K562 (cell line): ENCODE measurements around the gene GPR37L1. TPM values are rescaled to one million over a fixed set of nuclear protein-coding genes. Genes with fewer than 3 reads are reported as not detected.
A peak's percentile ranks its signal among the peaks of the same experiment; 100 is the strongest.

Experiments used
- ETV6 ChIP-seq, 3 experiments: fragments of 150-350 bp in 1 of 3; sonication (generic) in 1 of 3; formaldehyde crosslinking in 1 of 3; IDR thresholded peaks; 2 replicates each; pipeline versions ENCODE4 v1.6.1 to v1.8.0; 2014 to 2022; ENCODE audit warnings: borderline replicate concordance in 2 of 3, low read depth in 2 of 3, antibody characterized with exemption in 1 of 3, low read length in 1 of 3, mild to moderate bottlenecking in 1 of 3, missing genetic modification reagents in 1 of 3
- FIP1L1 ChIP-seq: fragments of 200-400 bp; formaldehyde crosslinking; IDR thresholded peaks from 2 replicates; pipeline ENCODE4 v1.6.1; 2018; ENCODE audit warnings: mild to moderate bottlenecking, low read depth, low read length; ENCODE audit not compliant: poor library complexity, severe bottlenecking
- PHB2 ChIP-seq: fragments of 450-650 bp; IDR thresholded peaks from 2 replicates; pipeline ENCODE4 v1.6.1; 2017; ENCODE audit warnings: low read depth
- TEAD1 ChIP-seq, 2 experiments: fragments of 450-650 bp in 1 of 2; sonication (generic) in 1 of 2; formaldehyde crosslinking; IDR thresholded peaks; 2 replicates each; pipeline versions ENCODE4 v1.4.0 to v1.8.0; 2020 to 2022; ENCODE audit warnings: mild to moderate bottlenecking in 2 of 2, missing genetic modification reagents in 1 of 2
- YY1 ChIP-seq, 3 experiments: IDR thresholded peaks; 2 replicates each; pipeline ENCODE4 v1.6.1; 2011; ENCODE audit warnings: low read length in 2 of 3, mild to moderate bottlenecking in 2 of 3, moderate library complexity in 2 of 3, borderline replicate concordance in 1 of 3, control low read depth in 1 of 3, low read depth in 1 of 3; ENCODE audit not compliant: insufficient read depth in 3 of 3, insufficient replicate concordance in 2 of 3, control insufficient read depth in 1 of 3, insufficient read length in 1 of 3; ENCODE audit errors: extremely low read depth in 1 of 3
- ZNF282 ChIP-seq: sonication (generic); formaldehyde crosslinking; IDR thresholded peaks from 2 replicates; pipeline ENCODE4 v1.8.1; 2023; ENCODE audit warnings: missing genetic modification reagents
- ZNF384 ChIP-seq: IDR thresholded peaks from 2 replicates; pipeline ENCODE4 v1.6.1; 2012; ENCODE audit warnings: low read depth, low read length, improper control_type of control experiment
- polyA plus RNA-seq, 8 experiments: library from polyadenylated mRNA; depleted of rRNA in 4 of 8; stranded (reverse) in 5 of 8; unstranded in 3 of 8; fragments of >200 nt; fragmentation: Nextera tagmentation in 2 of 8; fragmentation: Illumina TruSeq in 1 of 8; extraction: Ambion mirVana in 2 of 8; extraction: Trizol in 1 of 8; gene quantifications; 2 replicates each; pipeline versions ENCODE4 v1.2.1 to v1.2.3, GENCODE V29; 2011 to 2014; ENCODE audit warnings: inconsistent platforms in 1 of 8, missing spikeins in 1 of 8
- total RNA-seq, 7 experiments: library from RNA; depleted of rRNA in 6 of 7; stranded (reverse); fragments of >200 nt in 6 of 7; fragmentation: Illumina TruSeq in 2 of 7; extraction: Trizol in 2 of 7; gene quantifications; 2 replicates each; pipeline versions ENCODE4 v1.2.1 to v1.2.3, GENCODE V29; 2011 to 2021; ENCODE audit warnings: low replicate concordance in 1 of 7
- TF ChIP-seq, protein P1 (sequence below), 2 experiments: fragments of 450-650 bp; formaldehyde crosslinking in 1 of 2; IDR thresholded peaks; 2 replicates each; pipeline versions ENCODE4 v1.4.0 to v1.6.1; 2014 to 2020; ENCODE audit warnings: mild to moderate bottlenecking in 2 of 2, borderline replicate concordance in 1 of 2, low read depth in 1 of 2
- TF ChIP-seq, protein P2 (sequence below): sonication (generic); formaldehyde crosslinking; IDR thresholded peaks from 2 replicates; pipeline ENCODE4 v1.8.0; 2022; ENCODE audit warnings: mild to moderate bottlenecking, low read depth, missing genetic modification reagents
- TF ChIP-seq, protein P3 (sequence below): sonication (generic); formaldehyde crosslinking; IDR thresholded peaks from 2 replicates; pipeline ENCODE4 v1.8.0; 2022; ENCODE audit warnings: mild to moderate bottlenecking, missing genetic modification reagents

GPR37L1 gene
- total and polyA plus RNA-seq, 9 of the 15 experiments (the other 6 are each of a cell fraction or from before 2014, with no cell fraction given), result not detected

DNA sequence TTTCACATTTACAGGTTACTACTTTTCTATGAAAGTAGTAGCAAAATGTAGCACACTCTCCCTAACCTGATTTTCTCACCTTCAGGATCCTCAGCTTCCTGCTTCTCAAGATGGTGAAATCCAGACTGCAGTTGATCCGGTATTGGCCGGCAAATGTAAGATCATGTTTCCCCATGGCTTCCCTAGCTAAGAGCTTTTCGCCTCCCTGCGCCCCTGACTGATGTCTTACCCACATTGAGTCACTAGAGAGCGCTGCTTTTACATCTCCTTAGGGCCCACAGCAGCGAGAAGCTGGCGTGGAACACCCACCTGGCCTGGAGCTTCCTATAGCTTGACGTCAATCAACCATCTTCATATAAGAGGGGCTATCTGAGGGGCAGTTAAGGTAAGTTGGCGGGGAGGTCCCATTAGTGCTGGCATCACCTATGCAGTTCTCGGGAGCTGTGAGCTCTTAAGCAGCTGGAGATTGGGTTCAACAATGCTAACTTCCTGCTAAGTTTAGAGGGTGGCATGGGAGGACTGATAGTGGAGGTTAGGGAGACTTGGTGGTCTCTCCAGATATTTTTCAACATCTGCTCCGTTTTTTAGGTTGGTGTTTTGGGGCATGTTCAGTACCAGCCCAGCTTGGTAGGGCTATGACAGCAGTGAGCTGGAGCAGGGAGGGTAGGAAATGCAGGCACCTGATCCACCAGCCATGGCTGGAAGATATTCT lies 32.2 kb downstream of the GPR37L1 start (continued):
- TF ChIP-seq, protein P1, sequence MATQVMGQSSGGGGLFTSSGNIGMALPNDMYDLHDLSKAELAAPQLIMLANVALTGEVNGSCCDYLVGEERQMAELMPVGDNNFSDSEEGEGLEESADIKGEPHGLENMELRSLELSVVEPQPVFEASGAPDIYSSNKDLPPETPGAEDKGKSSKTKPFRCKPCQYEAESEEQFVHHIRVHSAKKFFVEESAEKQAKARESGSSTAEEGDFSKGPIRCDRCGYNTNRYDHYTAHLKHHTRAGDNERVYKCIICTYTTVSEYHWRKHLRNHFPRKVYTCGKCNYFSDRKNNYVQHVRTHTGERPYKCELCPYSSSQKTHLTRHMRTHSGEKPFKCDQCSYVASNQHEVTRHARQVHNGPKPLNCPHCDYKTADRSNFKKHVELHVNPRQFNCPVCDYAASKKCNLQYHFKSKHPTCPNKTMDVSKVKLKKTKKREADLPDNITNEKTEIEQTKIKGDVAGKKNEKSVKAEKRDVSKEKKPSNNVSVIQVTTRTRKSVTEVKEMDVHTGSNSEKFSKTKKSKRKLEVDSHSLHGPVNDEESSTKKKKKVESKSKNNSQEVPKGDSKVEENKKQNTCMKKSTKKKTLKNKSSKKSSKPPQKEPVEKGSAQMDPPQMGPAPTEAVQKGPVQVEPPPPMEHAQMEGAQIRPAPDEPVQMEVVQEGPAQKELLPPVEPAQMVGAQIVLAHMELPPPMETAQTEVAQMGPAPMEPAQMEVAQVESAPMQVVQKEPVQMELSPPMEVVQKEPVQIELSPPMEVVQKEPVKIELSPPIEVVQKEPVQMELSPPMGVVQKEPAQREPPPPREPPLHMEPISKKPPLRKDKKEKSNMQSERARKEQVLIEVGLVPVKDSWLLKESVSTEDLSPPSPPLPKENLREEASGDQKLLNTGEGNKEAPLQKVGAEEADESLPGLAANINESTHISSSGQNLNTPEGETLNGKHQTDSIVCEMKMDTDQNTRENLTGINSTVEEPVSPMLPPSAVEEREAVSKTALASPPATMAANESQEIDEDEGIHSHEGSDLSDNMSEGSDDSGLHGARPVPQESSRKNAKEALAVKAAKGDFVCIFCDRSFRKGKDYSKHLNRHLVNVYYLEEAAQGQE (IDR thresholded peaks at IDR 0.05; ENCODE audit: borderline replicate concordance), result peak; percentile 87
- TF ChIP-seq, protein P1 (CRISPR knock-in tag; IDR thresholded peaks at IDR 0.05; ENCODE audit: low read depth), result no peak
- TF ChIP-seq ZNF282 (CRISPR knock-in tag) (no peak), FIP1L1 (no peak), ETV6 (IDR thresholded peaks at IDR 0.05; ENCODE audit: borderline replicate concordance in 1 of 2, low read depth in 2 of 2, low read length in 1 of 2) (no peak), ETV6 (CRISPR knock-in tag; IDR thresholded peaks at IDR 0.05; ENCODE audit: borderline replicate concordance) (no peak), PHB2 (no peak), YY1 (IDR thresholded peaks at IDR 0.05; ENCODE audit: borderline replicate concordance in 1 of 3, control insufficient read depth in 1 of 3, extremely low read depth in 1 of 3, insufficient read depth in 3 of 3, insufficient read length in 1 of 3, insufficient replicate concordance in 2 of 3, low read depth in 1 of 3, low read length in 2 of 3) (peak in 2 of 3 experiments; percentile 15 to 27), TEAD1 (CRISPR knock-in tag; IDR thresholded peaks at IDR 0.05) (no peak), ZNF384 (no peak)
- TF ChIP-seq, protein P2, sequence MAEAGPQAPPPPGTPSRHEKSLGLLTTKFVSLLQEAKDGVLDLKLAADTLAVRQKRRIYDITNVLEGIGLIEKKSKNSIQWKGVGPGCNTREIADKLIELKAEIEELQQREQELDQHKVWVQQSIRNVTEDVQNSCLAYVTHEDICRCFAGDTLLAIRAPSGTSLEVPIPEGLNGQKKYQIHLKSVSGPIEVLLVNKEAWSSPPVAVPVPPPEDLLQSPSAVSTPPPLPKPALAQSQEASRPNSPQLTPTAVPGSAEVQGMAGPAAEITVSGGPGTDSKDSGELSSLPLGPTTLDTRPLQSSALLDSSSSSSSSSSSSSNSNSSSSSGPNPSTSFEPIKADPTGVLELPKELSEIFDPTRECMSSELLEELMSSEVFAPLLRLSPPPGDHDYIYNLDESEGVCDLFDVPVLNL (CRISPR knock-in tag), result no peak
- TF ChIP-seq, protein P3, sequence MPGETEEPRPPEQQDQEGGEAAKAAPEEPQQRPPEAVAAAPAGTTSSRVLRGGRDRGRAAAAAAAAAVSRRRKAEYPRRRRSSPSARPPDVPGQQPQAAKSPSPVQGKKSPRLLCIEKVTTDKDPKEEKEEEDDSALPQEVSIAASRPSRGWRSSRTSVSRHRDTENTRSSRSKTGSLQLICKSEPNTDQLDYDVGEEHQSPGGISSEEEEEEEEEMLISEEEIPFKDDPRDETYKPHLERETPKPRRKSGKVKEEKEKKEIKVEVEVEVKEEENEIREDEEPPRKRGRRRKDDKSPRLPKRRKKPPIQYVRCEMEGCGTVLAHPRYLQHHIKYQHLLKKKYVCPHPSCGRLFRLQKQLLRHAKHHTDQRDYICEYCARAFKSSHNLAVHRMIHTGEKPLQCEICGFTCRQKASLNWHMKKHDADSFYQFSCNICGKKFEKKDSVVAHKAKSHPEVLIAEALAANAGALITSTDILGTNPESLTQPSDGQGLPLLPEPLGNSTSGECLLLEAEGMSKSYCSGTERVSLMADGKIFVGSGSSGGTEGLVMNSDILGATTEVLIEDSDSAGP (CRISPR knock-in tag), result no peak
